Neuronal stem cell (in vitro differentiated cells): ENCODE measurements around the gene BAIAP2.

Experiments
- DNase-seq: peaks from one replicate; pipeline ENCODE4 v3.0.0-alpha.2; 2013; ENCODE audit warnings: low spot score
- H2AFZ ChIP-seq: one replicate; pipeline ENCODE4 v1.6.1; 2013; ENCODE audit warnings: mild to moderate bottlenecking, low read length, inconsistent platforms
- H2AK5ac ChIP-seq: 2 replicates; pipeline ENCODE4 v1.6.1; 2013; ENCODE audit warnings: low read depth, mild to moderate bottlenecking, inconsistent platforms, low read length, moderate library complexity, mixed read lengths
- H2BK120ac ChIP-seq: 2 replicates; pipeline ENCODE4 v1.6.1; 2013; ENCODE audit warnings: low read depth, mild to moderate bottlenecking, inconsistent platforms, low read length, moderate library complexity, mixed read lengths
- H2BK12ac ChIP-seq: one replicate; pipeline ENCODE4 v1.6.1; 2013; ENCODE audit warnings: low read length, inconsistent platforms
- H2BK15ac ChIP-seq: 2 replicates; pipeline ENCODE4 v1.6.1; 2013; ENCODE audit warnings: mild to moderate bottlenecking, low read length, inconsistent platforms, mixed read lengths
- H2BK5ac ChIP-seq: one replicate; pipeline ENCODE4 v1.6.1; 2013; ENCODE audit warnings: inconsistent platforms, mild to moderate bottlenecking, low read length, moderate library complexity
- H3K14ac ChIP-seq: one replicate; pipeline ENCODE4 v1.6.1; 2013; ENCODE audit warnings: low read length, inconsistent platforms
- H3K18ac ChIP-seq: 2 replicates; pipeline ENCODE4 v1.6.1; 2013; ENCODE audit warnings: low read length, inconsistent platforms
- H3K23ac ChIP-seq: 2 replicates; pipeline ENCODE4 v1.6.1; 2013; ENCODE audit warnings: low read depth, mild to moderate bottlenecking, mixed read lengths, low read length, inconsistent platforms; ENCODE audit not compliant: poor library complexity
- H3K27ac ChIP-seq: replicated peaks from 3 replicates; pipeline ENCODE4 v1.5.1; 2013; ENCODE audit warnings: low read length, inconsistent platforms
- H3K27me3 ChIP-seq, 3 experiments: 2 replicates each; pipeline ENCODE4 v1.6.1; 2013; ENCODE audit warnings: low read length in 3 of 3, mild to moderate bottlenecking in 2 of 3, inconsistent platforms in 1 of 3, low read depth in 1 of 3, mixed read lengths in 1 of 3, moderate library complexity in 1 of 3; ENCODE audit not compliant: control insufficient read depth in 3 of 3, insufficient read depth in 3 of 3
- H3K36me3 ChIP-seq, 2 donors: replicated peaks in 1 of 2; 2 replicates each; pipeline ENCODE4 v1.6.1; 2013; ENCODE audit warnings: low read length in 2 of 2; ENCODE audit not compliant: control insufficient read depth in 2 of 2, insufficient read depth in 2 of 2
- H3K4ac ChIP-seq: 2 replicates; pipeline ENCODE4 v1.6.1; 2013; ENCODE audit warnings: inconsistent platforms, mild to moderate bottlenecking, low read length, moderate library complexity
- H3K4me1 ChIP-seq, 2 donors: 1 replicate in 1 of 2; 2 replicates in 1 of 2; pipeline ENCODE4 v1.6.1; 2013; ENCODE audit warnings: low read length in 2 of 2, low read depth in 1 of 2; ENCODE audit not compliant: control insufficient read depth in 2 of 2, insufficient read depth in 1 of 2
- H3K4me2 ChIP-seq: one replicate; pipeline ENCODE4 v1.6.1; 2013; ENCODE audit warnings: mild to moderate bottlenecking, low read length, inconsistent platforms; ENCODE audit not compliant: insufficient read depth, poor library complexity, severe bottlenecking
- H3K4me3 ChIP-seq, 2 donors: 2 replicates each; pipeline ENCODE4 v1.5.1; 2013; ENCODE audit warnings: low read length in 2 of 2, mild to moderate bottlenecking in 2 of 2, inconsistent platforms in 1 of 2, moderate library complexity in 1 of 2
- H3K79me1 ChIP-seq: one replicate; pipeline ENCODE4 v1.6.1; 2013; ENCODE audit warnings: low read depth, mild to moderate bottlenecking, inconsistent platforms, low read length, moderate library complexity
- H3K9ac ChIP-seq: one replicate; pipeline ENCODE4 v1.6.1; 2013; ENCODE audit warnings: mild to moderate bottlenecking, low read depth, low read length, inconsistent platforms; ENCODE audit not compliant: poor library complexity
- H3K9me3 ChIP-seq, 2 donors: replicated peaks in 1 of 2; 2 replicates each; pipeline versions ENCODE3 to v1.6.1; 2013; ENCODE audit warnings: low read length in 2 of 2, mild to moderate bottlenecking in 2 of 2, inconsistent platforms in 1 of 2, low read depth in 1 of 2, mixed read lengths in 1 of 2, moderate library complexity in 1 of 2; ENCODE audit not compliant: control insufficient read depth in 2 of 2, insufficient read depth in 1 of 2
- H4K8ac ChIP-seq: one replicate; pipeline ENCODE4 v1.6.1; 2013; ENCODE audit warnings: low read depth, mild to moderate bottlenecking, inconsistent platforms, low read length, moderate library complexity
- H4K91ac ChIP-seq: one replicate; pipeline ENCODE4 v1.6.1; 2013; ENCODE audit warnings: low read length, low read depth, mild to moderate bottlenecking, inconsistent platforms; ENCODE audit not compliant: poor library complexity
- WGBS, 2 donors: extraction: QIAGEN DNeasy Blood & Tissue Kit; methylation state at CpG; one replicate each; pipeline ENCODE4 v1.1.7; 2013; ENCODE audit warnings: missing lambda C conversion rate in 2 of 2, mixed read lengths in 1 of 2; ENCODE audit not compliant: insufficient read length in 2 of 2, insufficient replicate concordance in 1 of 2; ENCODE audit errors: extremely low coverage in 2 of 2; 5-methylcytosine and 5-hydroxymethylcytosine counted together

The BAIAP2 gene

DNA sequence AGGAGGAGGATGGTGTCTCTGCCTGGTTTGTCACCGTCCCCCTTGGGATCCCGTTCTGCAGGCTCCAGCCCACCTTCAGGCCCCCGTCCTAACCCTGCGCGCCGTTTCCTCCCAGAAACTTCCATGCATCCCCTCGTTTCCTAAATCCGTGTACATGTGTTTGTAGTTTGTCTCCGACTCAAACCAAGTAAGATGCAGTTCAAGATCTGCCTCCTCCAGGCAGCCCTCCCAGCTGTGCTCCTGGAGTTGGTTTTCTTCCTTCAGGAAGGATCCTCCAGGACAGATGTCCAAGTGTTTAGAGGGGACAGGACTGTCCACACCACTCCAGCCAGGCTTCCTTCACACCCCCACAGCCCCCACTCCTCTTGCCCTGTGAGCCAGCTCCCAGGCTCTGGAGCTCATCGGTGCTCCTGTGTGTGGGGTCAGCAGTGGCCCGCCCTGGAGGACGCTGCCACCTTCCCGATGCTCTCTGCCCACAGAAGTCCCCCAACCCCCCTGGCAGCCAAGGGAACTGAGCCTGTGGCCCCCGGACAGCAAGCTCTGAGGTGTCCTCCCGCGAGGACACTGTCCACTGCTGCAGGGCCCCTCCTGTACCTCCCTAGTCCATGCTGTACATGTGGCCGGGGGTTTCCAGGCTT, 11.3 kb downstream of the BAIAP2 start:
- Histone ChIP-seq H3K79me1 (peaks cover 48% of the 10 kb centered on the region), H3K4ac (no peak overlapping the region), H3K4me2 (no peak overlapping the region), H3K4me1 (peaks cover 18 to 35% of the 10 kb centered on the region in 2 donors), H3K4me3 (no peak overlapping the region), H3K18ac (peak overlapping the region; percentile 70), H3K9me3 (peaks cover 0 to 5% of the 10 kb centered on the region in 2 donors), H3K23ac (no peak overlapping the region), H3K27ac (no peak overlapping the region), H2BK5ac (peak overlapping the region; percentile 92), H3K14ac (no peak overlapping the region), H4K91ac (no peak overlapping the region), H2AK5ac (peak overlapping the region; percentile 42), H3K9ac (no peak overlapping the region), H2BK15ac (peak overlapping the region; percentile 7), H4K8ac (no peak overlapping the region), H2BK12ac (peak overlapping the region; percentile 48), H2BK120ac (no peak overlapping the region), H3K27me3 (no peaks in the 10 kb centered on the region), H3K36me3 (peaks cover 8 to 15% of the 10 kb centered on the region in 2 donors), H2AFZ (no peak overlapping the region)
- no peak for DNase-seq
- WGBS, 2 donors, result no CpG with 5 or more reads among the region's 17 CpGs

GRCh38 chr17:81046770-81047359, 11.9 kb downstream of the BAIAP2 start:
- peak overlapping the region; percentile 7 for H2BK15ac ChIP-seq
- no peak overlapping the region for H3K4me3 ChIP-seq
- H2BK5ac ChIP-seq, result no peak overlapping the region
- peak overlapping the region; percentile 58 for H3K23ac ChIP-seq
- no peak overlapping the region for H3K4ac ChIP-seq
- no peak for DNase-seq
- H3K36me3 ChIP-seq, result peaks cover 8 to 15% of the 10 kb centered on the region in 2 donors
- H4K8ac ChIP-seq, result no peak overlapping the region
- H2AFZ ChIP-seq, result no peak overlapping the region
- no peak overlapping the region for H3K14ac ChIP-seq
- no peak overlapping the region for H3K4me2 ChIP-seq
- H3K9ac ChIP-seq, result no peak overlapping the region
- WGBS, 2 donors, result no CpG with 5 or more reads among the region's 18 CpGs
- no peaks in the 10 kb centered on the region for H3K27me3 ChIP-seq
- H2BK120ac ChIP-seq, result no peak overlapping the region
- H4K91ac ChIP-seq, result no peak overlapping the region
- H3K18ac ChIP-seq, result no peak overlapping the region
- H3K4me1 ChIP-seq, result peaks cover 19 to 35% of the 10 kb centered on the region in 2 donors
- H3K27ac ChIP-seq, result no peak overlapping the region
- H3K9me3 ChIP-seq, result peaks cover 0 to 5% of the 10 kb centered on the region in 2 donors
- H2BK12ac ChIP-seq, result no peak overlapping the region
- peak overlapping the region; percentile 83 for H2AK5ac ChIP-seq
- peaks cover 49% of the 10 kb centered on the region for H3K79me1 ChIP-seq

DNA sequence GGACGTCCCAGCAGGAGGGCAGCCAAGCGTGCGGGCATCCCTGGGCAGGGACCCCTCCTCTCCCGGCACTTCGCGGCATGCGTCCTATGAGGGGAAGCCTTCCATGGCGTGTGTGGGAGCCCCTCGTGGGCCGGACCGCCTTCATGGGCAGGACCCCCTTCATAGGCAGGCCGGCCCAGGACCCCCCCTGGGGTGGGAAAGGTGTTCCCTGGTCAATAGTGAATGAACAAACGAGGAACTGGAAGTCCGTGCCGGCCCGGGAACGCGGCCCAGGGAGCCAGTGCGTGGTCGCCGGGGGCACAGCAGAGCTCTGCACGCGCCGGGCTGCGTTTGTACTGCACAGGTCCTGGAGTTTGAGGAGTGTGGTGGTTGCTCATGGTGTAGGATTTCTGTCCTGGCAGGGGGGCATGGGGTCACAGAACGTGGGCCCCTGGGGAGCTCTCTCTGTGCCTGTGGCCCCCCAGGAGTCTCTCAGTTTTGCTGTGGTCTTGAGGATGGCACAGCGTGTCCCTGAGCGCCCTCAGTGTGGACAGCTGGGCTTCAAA, 13.9 kb downstream of the BAIAP2 start:
- WGBS, 2 donors, result no CpG with 5 or more reads among the region's 28 CpGs
- H3K18ac ChIP-seq, result peak overlapping the region; percentile 39
- no peak overlapping the region for H4K91ac ChIP-seq
- peaks cover 0 to 5% of the 10 kb centered on the region in 2 donors for H3K9me3 ChIP-seq
- H3K23ac ChIP-seq, result no peak overlapping the region
- peaks cover 8 to 18% of the 10 kb centered on the region in 2 donors for H3K36me3 ChIP-seq
- no peaks in the 10 kb centered on the region for H3K27me3 ChIP-seq
- no peak overlapping the region for H3K4ac ChIP-seq
- H2AK5ac ChIP-seq, result peak overlapping the region; percentile 42
- H2BK5ac ChIP-seq, result no peak overlapping the region
- DNase-seq, result no peak
- H3K79me1 ChIP-seq, result peaks cover 49% of the 10 kb centered on the region
- H2AFZ ChIP-seq, result no peak overlapping the region
- peak overlapping the region; percentile 31 for H2BK12ac ChIP-seq
- no peak overlapping the region for H3K4me2 ChIP-seq
- no peak overlapping the region for H2BK120ac ChIP-seq
- H4K8ac ChIP-seq, result no peak overlapping the region
- no peak overlapping the region for H3K4me3 ChIP-seq
- H3K14ac ChIP-seq, result peak overlapping the region; percentile 3
- no peak overlapping the region for H3K27ac ChIP-seq
- H3K9ac ChIP-seq, result no peak overlapping the region
- no peak overlapping the region for H2BK15ac ChIP-seq
- peaks cover 22 to 32% of the 10 kb centered on the region in 2 donors for H3K4me1 ChIP-seq

DNA sequence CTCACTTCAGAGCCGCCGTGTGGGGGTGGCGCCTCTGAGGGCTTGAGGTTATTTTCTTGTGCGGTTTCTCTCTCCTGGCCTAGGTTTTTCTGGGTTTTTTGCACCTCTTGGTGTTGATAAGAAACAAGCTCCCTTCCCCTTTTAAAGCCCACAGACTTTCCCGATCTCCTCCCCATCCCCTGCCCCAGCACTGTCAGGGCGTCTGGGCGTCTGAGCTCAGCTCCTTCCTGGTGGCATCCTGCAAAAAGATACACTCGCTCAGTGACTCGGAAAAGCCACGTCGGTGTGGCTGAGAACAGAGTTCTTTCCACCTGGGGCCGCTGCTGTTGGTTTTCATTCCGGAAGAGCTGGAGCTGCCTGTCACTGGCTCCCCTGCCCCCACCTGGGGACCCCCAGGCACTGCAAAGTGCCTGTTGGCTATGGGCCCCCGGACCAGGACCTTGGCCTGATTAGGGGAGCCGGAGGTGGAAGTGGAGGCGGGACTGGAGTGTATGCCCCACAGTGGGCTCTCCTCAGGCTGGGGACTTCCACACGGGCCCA, 14.5 kb downstream of the BAIAP2 start:
- no peak overlapping the region for H3K27ac ChIP-seq
- H3K4ac ChIP-seq, result no peak overlapping the region
- H2BK120ac ChIP-seq, result no peak overlapping the region
- H3K14ac ChIP-seq, result peak overlapping the region; percentile 82
- H3K4me1 ChIP-seq, result peaks cover 21 to 26% of the 10 kb centered on the region in 2 donors
- H4K91ac ChIP-seq, result no peak overlapping the region
- H3K79me1 ChIP-seq, result peaks cover 49% of the 10 kb centered on the region
- peak overlapping the region; percentile 31 for H2BK12ac ChIP-seq
- no peaks in the 10 kb centered on the region for H3K27me3 ChIP-seq
- DNase-seq, result no peak
- no peak overlapping the region for H2AK5ac ChIP-seq
- no peak overlapping the region for H2BK15ac ChIP-seq
- no peak overlapping the region for H3K4me2 ChIP-seq
- no peak overlapping the region for H3K18ac ChIP-seq
- peak overlapping the region; percentile 91 for H3K23ac ChIP-seq
- WGBS, 2 donors, result no CpG with 5 or more reads among the region's 17 CpGs
- no peak overlapping the region for H3K4me3 ChIP-seq
- H4K8ac ChIP-seq, result no peak overlapping the region
- H2BK5ac ChIP-seq, result no peak overlapping the region
- peaks cover 0 to 5% of the 10 kb centered on the region in 2 donors for H3K9me3 ChIP-seq
- H2AFZ ChIP-seq, result no peak overlapping the region
- H3K9ac ChIP-seq, result no peak overlapping the region
- H3K36me3 ChIP-seq, result peaks cover 7 to 18% of the 10 kb centered on the region in 2 donors
